ENCODE measurements around the gene RUBCN.
"Not testable (repeated sequence)": the region's sequence is repeated elsewhere in the genome, so short reads cannot be mapped to it uniquely, and the experiment has no call there.

DNA sequence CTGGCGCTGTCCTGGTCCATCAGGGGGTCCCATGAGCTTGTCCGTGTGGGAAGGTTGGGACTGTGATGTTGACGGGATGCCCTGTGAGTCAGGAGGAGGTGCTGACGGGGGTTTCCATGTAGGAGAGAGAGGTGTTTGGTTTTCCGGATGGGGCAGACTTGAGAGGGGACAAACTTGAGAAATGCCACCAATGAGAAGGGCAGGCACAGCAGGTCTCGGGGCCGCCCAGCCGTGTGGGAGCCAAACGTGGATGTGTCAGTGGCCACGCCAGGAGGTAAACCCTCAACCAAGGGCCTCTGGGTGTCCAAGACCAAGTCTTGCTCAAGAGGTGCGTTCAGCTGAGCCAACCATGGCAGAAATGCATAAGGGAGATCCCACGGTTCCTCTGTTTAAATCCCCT, 105.9 kb downstream of the RUBCN start:
- TF ChIP-seq, protein P1, sequence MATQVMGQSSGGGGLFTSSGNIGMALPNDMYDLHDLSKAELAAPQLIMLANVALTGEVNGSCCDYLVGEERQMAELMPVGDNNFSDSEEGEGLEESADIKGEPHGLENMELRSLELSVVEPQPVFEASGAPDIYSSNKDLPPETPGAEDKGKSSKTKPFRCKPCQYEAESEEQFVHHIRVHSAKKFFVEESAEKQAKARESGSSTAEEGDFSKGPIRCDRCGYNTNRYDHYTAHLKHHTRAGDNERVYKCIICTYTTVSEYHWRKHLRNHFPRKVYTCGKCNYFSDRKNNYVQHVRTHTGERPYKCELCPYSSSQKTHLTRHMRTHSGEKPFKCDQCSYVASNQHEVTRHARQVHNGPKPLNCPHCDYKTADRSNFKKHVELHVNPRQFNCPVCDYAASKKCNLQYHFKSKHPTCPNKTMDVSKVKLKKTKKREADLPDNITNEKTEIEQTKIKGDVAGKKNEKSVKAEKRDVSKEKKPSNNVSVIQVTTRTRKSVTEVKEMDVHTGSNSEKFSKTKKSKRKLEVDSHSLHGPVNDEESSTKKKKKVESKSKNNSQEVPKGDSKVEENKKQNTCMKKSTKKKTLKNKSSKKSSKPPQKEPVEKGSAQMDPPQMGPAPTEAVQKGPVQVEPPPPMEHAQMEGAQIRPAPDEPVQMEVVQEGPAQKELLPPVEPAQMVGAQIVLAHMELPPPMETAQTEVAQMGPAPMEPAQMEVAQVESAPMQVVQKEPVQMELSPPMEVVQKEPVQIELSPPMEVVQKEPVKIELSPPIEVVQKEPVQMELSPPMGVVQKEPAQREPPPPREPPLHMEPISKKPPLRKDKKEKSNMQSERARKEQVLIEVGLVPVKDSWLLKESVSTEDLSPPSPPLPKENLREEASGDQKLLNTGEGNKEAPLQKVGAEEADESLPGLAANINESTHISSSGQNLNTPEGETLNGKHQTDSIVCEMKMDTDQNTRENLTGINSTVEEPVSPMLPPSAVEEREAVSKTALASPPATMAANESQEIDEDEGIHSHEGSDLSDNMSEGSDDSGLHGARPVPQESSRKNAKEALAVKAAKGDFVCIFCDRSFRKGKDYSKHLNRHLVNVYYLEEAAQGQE (IDR thresholded peaks at IDR 0.05; ENCODE audit: insufficient read depth in 1 of 2, low read depth in 2 of 2, low read length in 1 of 2) = not testable (repeated sequence)
- TF ChIP-seq, protein P2, sequence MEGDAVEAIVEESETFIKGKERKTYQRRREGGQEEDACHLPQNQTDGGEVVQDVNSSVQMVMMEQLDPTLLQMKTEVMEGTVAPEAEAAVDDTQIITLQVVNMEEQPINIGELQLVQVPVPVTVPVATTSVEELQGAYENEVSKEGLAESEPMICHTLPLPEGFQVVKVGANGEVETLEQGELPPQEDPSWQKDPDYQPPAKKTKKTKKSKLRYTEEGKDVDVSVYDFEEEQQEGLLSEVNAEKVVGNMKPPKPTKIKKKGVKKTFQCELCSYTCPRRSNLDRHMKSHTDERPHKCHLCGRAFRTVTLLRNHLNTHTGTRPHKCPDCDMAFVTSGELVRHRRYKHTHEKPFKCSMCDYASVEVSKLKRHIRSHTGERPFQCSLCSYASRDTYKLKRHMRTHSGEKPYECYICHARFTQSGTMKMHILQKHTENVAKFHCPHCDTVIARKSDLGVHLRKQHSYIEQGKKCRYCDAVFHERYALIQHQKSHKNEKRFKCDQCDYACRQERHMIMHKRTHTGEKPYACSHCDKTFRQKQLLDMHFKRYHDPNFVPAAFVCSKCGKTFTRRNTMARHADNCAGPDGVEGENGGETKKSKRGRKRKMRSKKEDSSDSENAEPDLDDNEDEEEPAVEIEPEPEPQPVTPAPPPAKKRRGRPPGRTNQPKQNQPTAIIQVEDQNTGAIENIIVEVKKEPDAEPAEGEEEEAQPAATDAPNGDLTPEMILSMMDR (IDR thresholded peaks at IDR 0.05) = not testable (repeated sequence)
- TF ChIP-seq POLR2AphosphoS5 (IDR thresholded peaks at IDR 0.05; ENCODE audit: low read depth, low read length) = not testable (repeated sequence)

Measured in Panc1 (cell line).